GM23338 (cell line): Measurements from ENCODE around the gene MARCHF10. TPM values are rescaled to one million over a fixed set of nuclear protein-coding genes. Genes with fewer than 3 reads are reported as not detected.

Experiments
- ATAC-seq: fragments of 200-7000 bp; cut with Tn5 transposase; 3 replicates; pipeline ENCODE4 v1.9.1; 2020
- DNase-seq: peaks from one replicate; pipeline ENCODE4 v3.0.0-alpha.2; 2015; ENCODE audit warnings: low spot score
- H2AFZ ChIP-seq: fragments of 200-600 bp; sonication (generic); 2 replicates; pipeline ENCODE4 v1.8.0; 2016; ENCODE audit warnings: antibody characterized with exemption, mild to moderate bottlenecking, moderate library complexity
- H3F3A ChIP-seq: fragments of 200-600 bp; sonication (generic); replicated peaks from 2 replicates; pipeline ENCODE4 v1.8.0; 2017; ENCODE audit warnings: antibody characterized with exemption, mixed run types, low read depth
- H3K27ac ChIP-seq: fragments of 200-600 bp; sonication (generic); 2 replicates; pipeline ENCODE4 v1.6.1; 2016; ENCODE audit warnings: low read depth
- H3K27me3 ChIP-seq: fragments of 200-600 bp; sonication (generic); 2 replicates; pipeline ENCODE4 v1.8.0; 2016; ENCODE audit warnings: mild to moderate bottlenecking, mixed run types, moderate library complexity; ENCODE audit not compliant: insufficient read depth
- H3K36me3 ChIP-seq: fragments of 200-600 bp; sonication (generic); 2 replicates; pipeline ENCODE4 v1.8.0; 2016; ENCODE audit warnings: mild to moderate bottlenecking; ENCODE audit not compliant: insufficient read depth
- H3K4me1 ChIP-seq: fragments of 200-600 bp; sonication (generic); 2 replicates; pipeline ENCODE4 v1.8.0; 2016; ENCODE audit warnings: mild to moderate bottlenecking, moderate library complexity; ENCODE audit not compliant: insufficient read depth
- H3K4me2 ChIP-seq: fragments of 200-600 bp; sonication (generic); 2 replicates; pipeline ENCODE4 v1.7.1; 2017; ENCODE audit warnings: mixed run types
- H3K4me3 ChIP-seq: fragments of 200-600 bp; sonication (generic); 2 replicates; pipeline ENCODE4 v1.6.1; 2016; ENCODE audit warnings: mixed run types
- H3K79me2 ChIP-seq: fragments of 200-600 bp; sonication (generic); replicated peaks from 2 replicates; pipeline ENCODE4 v1.8.0; 2017; ENCODE audit warnings: mild to moderate bottlenecking; ENCODE audit not compliant: insufficient read depth
- H3K9me2 ChIP-seq: fragments of 200-600 bp; sonication (generic); 2 replicates; pipeline ENCODE4 v1.8.0; 2017; ENCODE audit not compliant: insufficient read depth
- H4K20me1 ChIP-seq: fragments of 200-600 bp; sonication (generic); replicated peaks from 2 replicates; pipeline ENCODE4 v1.8.0; 2017; ENCODE audit warnings: mild to moderate bottlenecking; ENCODE audit not compliant: insufficient read depth
- H3K27ac Mint-ChIP-seq: 2 replicates; pipeline ENCODE4 v1.8.0; 2020; ENCODE audit warnings: inconsistent platforms, mild to moderate bottlenecking, moderate library complexity, mixed read lengths
- H3K27me3 Mint-ChIP-seq: 3 replicates; pipeline ENCODE4 v1.8.0; 2022; ENCODE audit warnings: low read depth, mild to moderate bottlenecking, moderate library complexity, mixed read lengths, inconsistent platforms; ENCODE audit not compliant: insufficient read depth, poor library complexity
- H3K36me3 Mint-ChIP-seq: 3 replicates; pipeline ENCODE4 v1.8.0; 2021; ENCODE audit warnings: low read depth, mild to moderate bottlenecking, inconsistent platforms, moderate library complexity, mixed read lengths
- H3K4me1 Mint-ChIP-seq: 3 replicates; pipeline ENCODE4 v1.8.0; 2020; ENCODE audit warnings: mild to moderate bottlenecking, inconsistent platforms, mixed read lengths
- H3K4me3 Mint-ChIP-seq: 3 replicates; pipeline ENCODE4 v1.8.0; 2021; ENCODE audit warnings: moderate library complexity, mild to moderate bottlenecking, inconsistent platforms, mixed read lengths
- H3K9me3 Mint-ChIP-seq: 3 replicates; pipeline ENCODE4 v1.8.0; 2020; ENCODE audit warnings: moderate library complexity, mild to moderate bottlenecking, inconsistent platforms, mixed read lengths
- CREB1 ChIP-seq: fragments of 250-450 bp; sonication (Bioruptor Pico); IDR thresholded peaks from 2 replicates; pipeline ENCODE4 v1.5.0; 2020; ENCODE audit warnings: low read depth, mild to moderate bottlenecking, moderate library complexity
- EZH2phosphoT487 ChIP-seq: fragments of 200-600 bp; sonication (generic); IDR thresholded peaks from one replicate; pipeline ENCODE4 v1.8.1; 2018; ENCODE audit warnings: antibody characterized with exemption; ENCODE audit not compliant: unreplicated experiment
- STAT1 ChIP-seq: IDR thresholded peaks from one replicate; pipeline ENCODE4 v1.6.1; 2016; ENCODE audit warnings: antibody characterized with exemption; ENCODE audit not compliant: unreplicated experiment
- ZNF114 ChIP-seq: fragments of 250-450 bp; sonication (Bioruptor Pico); IDR thresholded peaks from 2 replicates; pipeline ENCODE4 v1.5.0; 2020; ENCODE audit warnings: mild to moderate bottlenecking, moderate library complexity
- ZNF331 ChIP-seq: fragments of 250-450 bp; sonication (Bioruptor Pico); IDR thresholded peaks from 2 replicates; pipeline ENCODE4 v1.5.0; 2020; ENCODE audit warnings: low read depth, mild to moderate bottlenecking, moderate library complexity
- polyA plus RNA-seq: library from polyadenylated mRNA; unstranded; fragments of >200 nt; fragmentation: Nextera tagmentation; extraction: Ambion mirVana; gene quantifications from 2 replicates; pipeline ENCODE4 v1.2.1, GENCODE V29; 2016
- total RNA-seq: library from RNA; depleted of rRNA; stranded (reverse); fragments of >200 nt; shearing (Covaris generic); gene quantifications from 2 replicates; pipeline ENCODE4 v1.2.3, GENCODE V29; 2014
- TF ChIP-seq, protein P1 (sequence below): IDR thresholded peaks from one replicate; pipeline ENCODE4 v1.6.1; 2018; ENCODE audit warnings: antibody characterized with exemption; ENCODE audit not compliant: unreplicated experiment
- TF ChIP-seq, protein P2 (sequence below), 2 experiments: fragments of 200-600 bp in 1 of 2; sonication (generic) in 1 of 2; conservative IDR thresholded peaks; 2 replicates each; pipeline versions ENCODE4 v1.5.1 to v1.6.1; 2016 to 2017; ENCODE audit warnings: antibody characterized with exemption in 2 of 2, low read depth in 2 of 2, mild to moderate bottlenecking in 2 of 2, moderate library complexity in 1 of 2
- TF ChIP-seq, protein P3 (sequence below): IDR thresholded peaks from 2 replicates; pipeline ENCODE4 v1.6.1; 2016; ENCODE audit warnings: antibody characterized with exemption

Gene MARCHF10
- total and polyA plus RNA-seq, 2 experiments from 2014 or later: 0.50 TPM; not detected in 1

DNA sequence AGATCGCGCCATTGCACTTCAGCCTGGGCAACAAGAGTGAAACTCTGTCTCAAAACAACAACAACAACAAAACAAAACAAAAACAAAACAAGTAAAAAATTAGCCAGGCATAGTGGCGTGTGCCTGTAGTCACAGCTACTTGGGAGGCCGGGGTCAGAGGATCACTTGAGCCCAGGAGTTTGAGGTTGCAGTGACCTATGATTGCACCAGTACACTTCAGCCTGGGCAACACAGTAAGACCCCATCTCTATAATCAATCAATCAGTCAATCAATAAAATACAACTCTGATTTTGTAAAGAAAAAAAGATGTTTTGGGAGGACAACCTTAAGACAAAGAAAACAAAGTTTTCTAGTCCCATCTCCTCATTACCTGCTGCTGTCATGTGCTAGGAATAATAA, 51.9 kb downstream of the MARCHF10 start (continued):
- TF ChIP-seq, protein P1, sequence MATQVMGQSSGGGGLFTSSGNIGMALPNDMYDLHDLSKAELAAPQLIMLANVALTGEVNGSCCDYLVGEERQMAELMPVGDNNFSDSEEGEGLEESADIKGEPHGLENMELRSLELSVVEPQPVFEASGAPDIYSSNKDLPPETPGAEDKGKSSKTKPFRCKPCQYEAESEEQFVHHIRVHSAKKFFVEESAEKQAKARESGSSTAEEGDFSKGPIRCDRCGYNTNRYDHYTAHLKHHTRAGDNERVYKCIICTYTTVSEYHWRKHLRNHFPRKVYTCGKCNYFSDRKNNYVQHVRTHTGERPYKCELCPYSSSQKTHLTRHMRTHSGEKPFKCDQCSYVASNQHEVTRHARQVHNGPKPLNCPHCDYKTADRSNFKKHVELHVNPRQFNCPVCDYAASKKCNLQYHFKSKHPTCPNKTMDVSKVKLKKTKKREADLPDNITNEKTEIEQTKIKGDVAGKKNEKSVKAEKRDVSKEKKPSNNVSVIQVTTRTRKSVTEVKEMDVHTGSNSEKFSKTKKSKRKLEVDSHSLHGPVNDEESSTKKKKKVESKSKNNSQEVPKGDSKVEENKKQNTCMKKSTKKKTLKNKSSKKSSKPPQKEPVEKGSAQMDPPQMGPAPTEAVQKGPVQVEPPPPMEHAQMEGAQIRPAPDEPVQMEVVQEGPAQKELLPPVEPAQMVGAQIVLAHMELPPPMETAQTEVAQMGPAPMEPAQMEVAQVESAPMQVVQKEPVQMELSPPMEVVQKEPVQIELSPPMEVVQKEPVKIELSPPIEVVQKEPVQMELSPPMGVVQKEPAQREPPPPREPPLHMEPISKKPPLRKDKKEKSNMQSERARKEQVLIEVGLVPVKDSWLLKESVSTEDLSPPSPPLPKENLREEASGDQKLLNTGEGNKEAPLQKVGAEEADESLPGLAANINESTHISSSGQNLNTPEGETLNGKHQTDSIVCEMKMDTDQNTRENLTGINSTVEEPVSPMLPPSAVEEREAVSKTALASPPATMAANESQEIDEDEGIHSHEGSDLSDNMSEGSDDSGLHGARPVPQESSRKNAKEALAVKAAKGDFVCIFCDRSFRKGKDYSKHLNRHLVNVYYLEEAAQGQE: no peak
- TF ChIP-seq ZNF114 (CRISPR knock-in tag): no peak
- TF ChIP-seq ZNF331 (CRISPR knock-in tag): no peak
- TF ChIP-seq, protein P2, sequence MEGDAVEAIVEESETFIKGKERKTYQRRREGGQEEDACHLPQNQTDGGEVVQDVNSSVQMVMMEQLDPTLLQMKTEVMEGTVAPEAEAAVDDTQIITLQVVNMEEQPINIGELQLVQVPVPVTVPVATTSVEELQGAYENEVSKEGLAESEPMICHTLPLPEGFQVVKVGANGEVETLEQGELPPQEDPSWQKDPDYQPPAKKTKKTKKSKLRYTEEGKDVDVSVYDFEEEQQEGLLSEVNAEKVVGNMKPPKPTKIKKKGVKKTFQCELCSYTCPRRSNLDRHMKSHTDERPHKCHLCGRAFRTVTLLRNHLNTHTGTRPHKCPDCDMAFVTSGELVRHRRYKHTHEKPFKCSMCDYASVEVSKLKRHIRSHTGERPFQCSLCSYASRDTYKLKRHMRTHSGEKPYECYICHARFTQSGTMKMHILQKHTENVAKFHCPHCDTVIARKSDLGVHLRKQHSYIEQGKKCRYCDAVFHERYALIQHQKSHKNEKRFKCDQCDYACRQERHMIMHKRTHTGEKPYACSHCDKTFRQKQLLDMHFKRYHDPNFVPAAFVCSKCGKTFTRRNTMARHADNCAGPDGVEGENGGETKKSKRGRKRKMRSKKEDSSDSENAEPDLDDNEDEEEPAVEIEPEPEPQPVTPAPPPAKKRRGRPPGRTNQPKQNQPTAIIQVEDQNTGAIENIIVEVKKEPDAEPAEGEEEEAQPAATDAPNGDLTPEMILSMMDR (conservative IDR thresholded peaks at IDR 0.05; ENCODE audit: low read depth in 2 of 2): no peak

DNA sequence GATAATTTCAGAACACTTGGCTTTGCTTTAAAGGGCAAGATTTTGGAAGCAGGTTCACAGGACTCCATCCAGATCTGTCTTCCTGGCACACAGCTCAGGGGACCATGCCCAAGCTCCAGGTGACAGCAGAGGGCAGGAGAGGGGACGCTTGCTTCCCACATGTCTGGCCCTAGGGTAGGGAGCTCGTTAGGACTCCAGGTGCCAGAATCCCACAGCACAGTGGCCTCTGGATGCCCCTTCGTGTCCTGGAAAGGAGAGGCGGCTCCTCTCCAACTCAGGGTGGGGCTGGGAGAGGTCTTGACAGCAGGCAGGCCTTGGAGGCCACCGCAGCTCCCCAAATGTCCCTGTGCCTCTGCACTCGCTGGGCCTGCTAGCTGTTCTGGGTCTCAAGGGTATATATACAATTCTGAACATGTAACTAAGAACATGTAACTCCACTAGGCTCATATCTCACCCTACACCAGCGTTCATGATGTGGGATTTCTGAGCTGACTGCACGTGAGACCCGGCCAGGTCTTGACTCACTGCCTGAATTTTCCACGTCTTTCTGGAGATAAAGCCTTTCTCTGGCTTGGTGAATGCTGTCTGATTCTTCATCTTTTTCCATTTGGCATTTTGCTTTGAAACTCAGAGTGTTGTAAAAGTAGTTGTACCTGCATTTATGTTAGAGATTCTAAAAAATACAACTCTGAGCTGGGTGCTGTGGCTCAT, 52.8 kb downstream of the MARCHF10 start:
- Mint-ChIP-seq H3K4me1 (peaks cover 22% of the 10 kb centered on the region), H3K27me3 (peaks cover 6% of the 10 kb centered on the region), H3K9me3 (no peaks in the 10 kb centered on the region), H3K4me3 (no peak overlapping the region), H3K27ac (no peak overlapping the region), H3K36me3 (no peaks in the 10 kb centered on the region)
- peaks cover 14% of the 10 kb centered on the region for H3K4me1 ChIP-seq
- DNase-seq (no peak), ATAC-seq (no peak; the same call in 2 of the 3 replicates)
- H3K4me2 ChIP-seq: no peak overlapping the region
- no peaks in the 10 kb centered on the region for H3K9me2 ChIP-seq
- H3K27me3 ChIP-seq: no peaks in the 10 kb centered on the region
- no peak overlapping the region for H2AFZ ChIP-seq
- H3F3A ChIP-seq: no peaks in the 10 kb centered on the region
- no peak for TF ChIP-seq STAT1
- TF ChIP-seq, protein P3, sequence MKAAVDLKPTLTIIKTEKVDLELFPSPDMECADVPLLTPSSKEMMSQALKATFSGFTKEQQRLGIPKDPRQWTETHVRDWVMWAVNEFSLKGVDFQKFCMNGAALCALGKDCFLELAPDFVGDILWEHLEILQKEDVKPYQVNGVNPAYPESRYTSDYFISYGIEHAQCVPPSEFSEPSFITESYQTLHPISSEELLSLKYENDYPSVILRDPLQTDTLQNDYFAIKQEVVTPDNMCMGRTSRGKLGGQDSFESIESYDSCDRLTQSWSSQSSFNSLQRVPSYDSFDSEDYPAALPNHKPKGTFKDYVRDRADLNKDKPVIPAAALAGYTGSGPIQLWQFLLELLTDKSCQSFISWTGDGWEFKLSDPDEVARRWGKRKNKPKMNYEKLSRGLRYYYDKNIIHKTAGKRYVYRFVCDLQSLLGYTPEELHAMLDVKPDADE: no peak
- TF ChIP-seq EZH2phosphoT487: no peak
- TF ChIP-seq, protein P2 (conservative IDR thresholded peaks at IDR 0.05; ENCODE audit: low read depth in 2 of 2): peak; percentile 15 to 42; a peak in 1 of 4 replicates
- no peak for TF ChIP-seq CREB1 (CRISPR knock-in tag)
- H3K36me3 ChIP-seq: no peaks in the 10 kb centered on the region
- no peak overlapping the region for H3K27ac ChIP-seq
- H3K4me3 ChIP-seq: no peak overlapping the region
- H4K20me1 ChIP-seq: no peaks in the 10 kb centered on the region
- H3K79me2 ChIP-seq: no peaks in the 10 kb centered on the region
